Upper lobe of left lung (tissue), 4 donors: Measurements from ENCODE around the gene ARPC5.
A peak's percentile ranks its signal among the peaks of the same experiment; 100 is the strongest.

Source experiments
- EP300 ChIP-seq, 4 donors: sonication (generic); formaldehyde crosslinking; IDR thresholded peaks; one replicate each; pipeline ENCODE4 v1.5.1; 2017; ENCODE audit warnings: antibody characterized with exemption in 4 of 4, control low read depth in 2 of 4
- POLR2A ChIP-seq, 4 donors: fragments of 450-650 bp; IDR thresholded peaks; one replicate each; pipeline ENCODE4 v1.5.1; 2016 to 2017; ENCODE audit warnings: antibody characterized with exemption in 4 of 4, mild to moderate bottlenecking in 2 of 4
- POLR2AphosphoS5 ChIP-seq, 2 donors: sonication (generic); formaldehyde crosslinking; IDR thresholded peaks; one replicate each; pipeline ENCODE4 v1.5.1; 2017; ENCODE audit warnings: antibody characterized with exemption in 2 of 2
- TF ChIP-seq, protein P1 (sequence below), 6 experiments: fragments of 450-650 bp in 4 of 6; fragments of 200-600 bp in 2 of 6; sonication (generic) in 2 of 6; IDR thresholded peaks; one replicate each; pipeline ENCODE4 v1.5.1; 2016 to 2019; ENCODE audit warnings: antibody characterized with exemption in 6 of 6

DNA sequence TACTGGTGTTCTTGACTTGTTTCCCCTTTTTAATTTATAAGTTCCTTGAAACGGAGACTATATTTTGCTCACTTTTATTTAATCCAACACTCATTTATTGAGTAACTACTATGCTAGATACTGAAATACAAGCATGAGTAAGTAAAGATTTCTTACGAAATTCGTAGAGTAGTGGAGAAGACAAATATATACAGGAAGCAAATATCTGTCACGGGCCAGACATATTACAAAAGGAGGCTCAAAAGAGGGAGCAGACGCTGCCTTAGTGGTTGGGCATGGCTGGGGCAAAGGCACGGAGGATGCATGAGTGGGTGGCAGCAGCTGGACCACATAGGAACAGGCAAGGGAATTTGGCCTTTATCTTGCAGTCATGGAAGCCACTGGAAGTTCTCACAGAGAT is 52.1 kb downstream of the ARPC5 start:
- TF ChIP-seq, protein P1, sequence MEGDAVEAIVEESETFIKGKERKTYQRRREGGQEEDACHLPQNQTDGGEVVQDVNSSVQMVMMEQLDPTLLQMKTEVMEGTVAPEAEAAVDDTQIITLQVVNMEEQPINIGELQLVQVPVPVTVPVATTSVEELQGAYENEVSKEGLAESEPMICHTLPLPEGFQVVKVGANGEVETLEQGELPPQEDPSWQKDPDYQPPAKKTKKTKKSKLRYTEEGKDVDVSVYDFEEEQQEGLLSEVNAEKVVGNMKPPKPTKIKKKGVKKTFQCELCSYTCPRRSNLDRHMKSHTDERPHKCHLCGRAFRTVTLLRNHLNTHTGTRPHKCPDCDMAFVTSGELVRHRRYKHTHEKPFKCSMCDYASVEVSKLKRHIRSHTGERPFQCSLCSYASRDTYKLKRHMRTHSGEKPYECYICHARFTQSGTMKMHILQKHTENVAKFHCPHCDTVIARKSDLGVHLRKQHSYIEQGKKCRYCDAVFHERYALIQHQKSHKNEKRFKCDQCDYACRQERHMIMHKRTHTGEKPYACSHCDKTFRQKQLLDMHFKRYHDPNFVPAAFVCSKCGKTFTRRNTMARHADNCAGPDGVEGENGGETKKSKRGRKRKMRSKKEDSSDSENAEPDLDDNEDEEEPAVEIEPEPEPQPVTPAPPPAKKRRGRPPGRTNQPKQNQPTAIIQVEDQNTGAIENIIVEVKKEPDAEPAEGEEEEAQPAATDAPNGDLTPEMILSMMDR (IDR thresholded peaks at IDR 0.05), result no peak
- peak in 1 of 4 donors; percentile 50 for TF ChIP-seq POLR2A (IDR thresholded peaks at IDR 0.05)
- peak in 1 of 4 donors; percentile 40 for TF ChIP-seq EP300 (IDR thresholded peaks at IDR 0.05)
- TF ChIP-seq POLR2AphosphoS5 (IDR thresholded peaks at IDR 0.05), result no peak
